ENCODE results near the gene HOXA3. TPM values are rescaled to one million over a fixed set of nuclear protein-coding genes. Genes with fewer than 3 reads are reported as not detected.

The HOXA3 gene
- total RNA-seq, 1 donor from 2014 or later = not detected

DNA sequence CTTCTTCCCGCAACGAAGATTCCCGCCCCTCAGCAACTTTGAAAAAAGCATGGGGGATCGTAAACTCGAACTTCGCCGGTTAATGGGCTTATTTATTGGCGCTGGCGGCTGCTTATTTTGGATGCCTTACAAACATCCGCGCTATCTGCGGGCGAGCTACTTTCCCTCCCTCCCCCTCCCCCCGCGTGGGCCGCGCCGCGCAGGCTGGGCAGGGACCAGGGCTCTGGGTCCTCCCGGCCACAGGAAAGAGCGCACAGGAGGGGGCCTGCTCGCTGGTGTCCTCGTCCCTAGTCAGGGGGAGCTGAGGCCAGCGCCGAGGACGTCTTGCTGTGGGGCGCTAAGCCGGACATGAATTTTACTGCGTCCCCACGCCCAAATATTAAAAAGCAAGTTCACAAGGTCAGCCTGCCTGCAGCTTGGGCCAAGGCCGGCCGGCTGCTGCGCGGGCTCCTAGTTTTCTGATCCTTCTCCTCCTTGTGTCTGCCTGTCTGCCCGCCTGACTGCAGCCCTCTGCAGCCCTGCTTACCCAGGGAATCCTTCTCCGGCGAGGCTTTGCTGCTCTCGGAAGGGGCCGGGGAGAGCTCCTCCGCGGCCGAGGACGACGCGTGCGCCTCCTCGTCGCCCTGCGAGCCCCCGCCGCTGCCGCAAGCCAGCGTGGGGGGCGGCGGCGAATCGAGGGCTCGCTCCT is 20.6 kb upstream of the HOXA3 start:
- no peak overlapping the region for H3K4me3 Mint-ChIP-seq
- peak overlapping the region; percentile 92 for H3K27ac Mint-ChIP-seq
- intact Hi-C loops (cut with micrococcal nuclease) = loop anchor here (2.0 kb wide), 2 partner anchors 16 to 68 kb away; partner anchors contain the start of gene HOXA7
- H3K4me1 Mint-ChIP-seq (ENCODE audit: low read depth) = peaks cover 8% of the 10 kb centered on the region
- no peaks in the 10 kb centered on the region for H3K9me3 Mint-ChIP-seq
- peaks cover 53% of the 10 kb centered on the region for H3K27me3 Mint-ChIP-seq (ENCODE audit: insufficient read depth)
- no peak for DNase-seq (ENCODE audit: low spot score)
- H3K36me3 Mint-ChIP-seq (ENCODE audit: low read depth) = peaks cover 4% of the 10 kb centered on the region

DNA sequence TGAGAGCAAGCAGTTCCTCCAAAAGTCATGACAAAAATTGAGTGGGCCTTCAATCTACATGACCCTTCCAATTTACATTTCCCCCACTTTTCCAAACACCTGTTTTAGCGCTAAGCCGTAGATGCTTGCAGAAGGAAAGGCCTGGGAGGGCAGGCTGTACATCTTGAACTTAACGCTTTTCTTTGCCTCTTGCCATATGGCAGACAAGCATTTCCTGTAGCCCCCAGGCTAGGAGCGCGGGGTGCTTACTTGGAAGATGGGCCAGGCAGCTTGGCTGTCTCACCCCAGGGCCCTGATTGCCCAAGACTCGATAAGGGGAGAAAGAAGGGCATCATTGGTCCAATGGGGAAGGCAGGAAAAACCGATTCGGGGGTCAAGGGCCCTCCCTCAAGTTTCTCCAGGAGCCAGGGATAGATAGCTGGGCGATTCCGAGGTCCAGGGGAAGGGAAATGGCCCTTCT is 20.0 kb upstream of the HOXA3 start:
- DNase-seq (ENCODE audit: low spot score) = no peak
- Mint-ChIP-seq H3K4me1 (ENCODE audit: low read depth) (peaks cover 8% of the 10 kb centered on the region), H3K27ac (peak overlapping the region; percentile 92), H3K27me3 (ENCODE audit: insufficient read depth) (peaks cover 53% of the 10 kb centered on the region), H3K4me3 (no peak overlapping the region), H3K36me3 (ENCODE audit: low read depth) (peaks cover 4% of the 10 kb centered on the region), H3K9me3 (no peaks in the 10 kb centered on the region)
- intact Hi-C loops (cut with micrococcal nuclease) = loop anchor here (2.0 kb wide), 2 partner anchors 16 to 68 kb away; partner anchors contain the start of gene HOXA7

DNA sequence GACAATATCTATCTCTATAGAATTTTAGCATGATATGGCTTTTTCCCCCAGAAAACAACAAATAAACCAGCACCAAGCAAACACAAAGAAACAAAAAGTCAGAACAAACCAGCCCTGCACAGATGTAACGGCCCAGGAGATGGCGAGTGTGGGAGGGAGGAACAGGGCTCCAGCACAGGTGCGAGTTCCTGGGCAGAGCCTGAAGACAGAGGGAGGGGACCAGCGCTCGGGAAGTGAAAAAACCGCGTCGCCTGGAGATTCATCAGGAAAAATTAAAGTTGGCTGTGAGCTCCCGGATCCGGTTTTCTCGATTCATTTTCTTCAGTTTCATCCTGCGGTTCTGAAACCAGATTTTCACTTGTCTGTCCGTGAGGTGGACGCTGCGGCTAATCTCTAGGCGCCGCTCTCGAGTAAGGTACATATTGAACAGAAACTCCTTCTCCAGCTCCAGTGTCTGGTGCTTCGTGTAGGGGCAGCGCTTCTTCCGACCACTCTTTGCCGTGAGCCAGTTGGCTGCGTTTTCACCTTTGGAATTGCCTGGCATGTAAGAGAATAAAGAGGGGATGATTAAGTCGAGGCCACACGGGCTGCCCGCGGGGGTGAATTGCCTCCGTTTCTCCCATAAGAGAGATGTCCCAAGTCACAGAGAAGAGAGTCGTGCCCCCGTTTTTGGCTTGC is 19.4 kb upstream of the HOXA3 start:
- Mint-ChIP-seq H3K36me3 (ENCODE audit: low read depth) (peaks cover 4% of the 10 kb centered on the region), H3K9me3 (no peaks in the 10 kb centered on the region), H3K27me3 (ENCODE audit: insufficient read depth) (peaks cover 58% of the 10 kb centered on the region), H3K4me3 (peak overlapping the region; percentile 28), H3K4me1 (ENCODE audit: low read depth) (peaks cover 8% of the 10 kb centered on the region), H3K27ac (peak overlapping the region; percentile 92)
- no peak for DNase-seq (ENCODE audit: low spot score)
- intact Hi-C loops (cut with micrococcal nuclease) = loop anchor here (2.0 kb wide), 2 partner anchors 15 to 69 kb away; partner anchors contain the start of gene HOXA7

DNA sequence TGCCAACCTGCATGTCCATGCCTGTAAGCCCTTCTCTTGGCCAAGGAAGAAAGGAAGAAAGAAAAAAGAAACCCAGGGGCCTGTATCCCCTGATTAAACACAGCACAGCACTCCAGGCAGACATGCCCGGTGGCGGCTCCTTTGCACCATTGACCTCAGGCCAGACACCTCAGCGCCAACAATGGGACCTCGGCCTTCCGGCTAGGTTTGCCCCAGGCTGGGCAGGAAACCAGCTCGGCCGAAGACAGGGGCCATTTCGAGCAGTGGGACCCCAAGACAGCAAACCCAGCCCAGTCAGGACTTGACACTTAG is 18.9 kb upstream of the HOXA3 start:
- H3K9me3 Mint-ChIP-seq = no peaks in the 10 kb centered on the region

DNA sequence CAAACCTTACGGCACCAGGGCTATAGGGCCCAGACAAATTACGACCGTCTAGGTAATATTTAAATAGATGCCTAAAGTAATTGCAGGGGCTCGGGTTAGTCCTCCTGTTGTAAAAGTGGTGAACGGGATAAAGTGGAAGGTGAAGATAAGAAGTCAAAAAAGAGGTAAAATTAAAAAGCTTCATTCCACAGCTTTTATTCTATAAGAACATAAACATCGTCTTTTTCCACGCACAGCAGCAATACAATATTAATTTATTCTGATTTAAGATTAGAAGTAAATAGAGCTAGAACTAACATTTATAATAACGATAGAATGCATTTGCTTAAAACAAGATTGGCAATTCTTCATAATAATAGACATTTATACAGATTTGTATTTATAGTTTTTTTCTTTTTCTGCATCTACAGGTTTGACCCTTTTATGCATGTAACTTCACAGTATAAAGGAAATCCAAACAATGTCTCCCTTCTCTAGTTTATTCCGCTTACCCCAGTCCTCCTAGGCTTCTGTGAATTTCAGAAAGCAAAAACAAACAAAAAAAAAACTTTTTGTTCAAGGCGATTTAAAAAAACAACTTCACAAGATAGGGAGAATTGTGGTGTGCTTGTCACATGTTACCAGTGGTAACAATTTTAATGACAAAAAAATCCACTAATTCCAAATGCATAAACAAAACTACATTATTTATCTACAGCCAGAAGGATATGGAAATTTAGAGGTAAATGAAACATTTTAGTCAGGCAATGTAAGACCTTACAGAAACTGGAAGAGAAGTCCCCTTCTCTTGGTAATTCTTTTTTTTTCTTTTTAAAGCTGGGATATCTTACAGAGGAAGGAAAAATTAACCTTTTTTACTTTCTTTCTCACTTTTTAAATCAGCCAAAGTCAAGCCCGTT is 18.3 kb upstream of the HOXA3 start:
- Mint-ChIP-seq H3K4me1 (ENCODE audit: low read depth) (peaks cover 10% of the 10 kb centered on the region), H3K36me3 (ENCODE audit: low read depth) (peaks cover 4% of the 10 kb centered on the region), H3K27me3 (ENCODE audit: insufficient read depth) (peaks cover 63% of the 10 kb centered on the region), H3K27ac (no peak overlapping the region), H3K4me3 (no peak overlapping the region), H3K9me3 (no peaks in the 10 kb centered on the region)
- intact Hi-C loops (cut with micrococcal nuclease) = no loop called here
- DNase-seq (ENCODE audit: low spot score) = no peak

More for the DNA sequence above, 18.9 kb upstream of the HOXA3 start:
- intact Hi-C loops (cut with micrococcal nuclease) = no loop called here
- Mint-ChIP-seq H3K4me1 (ENCODE audit: low read depth) (peaks cover 8% of the 10 kb centered on the region), H3K27ac (no peak overlapping the region), H3K36me3 (ENCODE audit: low read depth) (peaks cover 4% of the 10 kb centered on the region), H3K4me3 (no peak overlapping the region), H3K27me3 (ENCODE audit: insufficient read depth) (peaks cover 60% of the 10 kb centered on the region)
- no peak for DNase-seq (ENCODE audit: low spot score)

DNA sequence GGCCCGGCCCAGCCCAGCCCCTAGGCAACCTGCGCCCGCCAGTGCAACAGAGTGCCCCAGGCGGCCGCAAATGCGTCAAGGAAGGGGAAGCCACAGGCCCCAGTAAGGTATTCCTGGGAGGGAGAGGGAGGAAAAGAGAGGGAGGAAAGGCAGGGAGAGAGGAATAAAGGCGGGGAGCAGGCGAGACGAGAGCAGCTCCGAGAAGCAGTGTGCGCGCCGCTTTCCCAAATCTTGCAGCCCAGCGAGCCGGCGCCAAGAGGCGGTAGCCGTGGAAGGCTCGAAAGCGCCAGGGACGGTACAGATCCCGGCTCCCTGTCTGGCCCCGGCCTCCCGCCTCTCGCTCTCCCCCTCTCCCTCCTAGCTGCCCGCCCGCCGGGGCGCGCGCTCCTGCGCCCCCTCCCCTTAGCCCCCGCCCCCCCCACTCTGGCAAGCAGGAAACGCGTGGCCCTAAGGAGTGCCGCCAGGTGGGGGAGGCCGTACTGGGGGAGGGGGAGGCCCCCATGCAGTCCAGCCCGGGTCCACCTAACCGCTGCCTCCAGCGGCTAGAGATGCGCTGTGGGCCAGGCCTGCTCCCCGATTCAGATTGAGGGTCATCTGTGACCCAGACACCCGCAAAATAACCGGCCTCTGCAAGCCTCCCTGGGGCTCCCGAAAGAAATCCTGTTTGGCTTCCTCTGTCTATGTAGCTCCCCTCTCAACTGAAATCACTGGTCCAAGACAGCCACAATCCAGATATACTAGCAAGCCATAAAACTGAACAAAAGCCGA is 17.5 kb upstream of the HOXA3 start:
- peaks cover 12% of the 10 kb centered on the region for H3K4me1 Mint-ChIP-seq (ENCODE audit: low read depth)
- H3K27me3 Mint-ChIP-seq (ENCODE audit: insufficient read depth) = peaks cover 61% of the 10 kb centered on the region
- DNase-seq (ENCODE audit: low spot score) = no peak

DNA sequence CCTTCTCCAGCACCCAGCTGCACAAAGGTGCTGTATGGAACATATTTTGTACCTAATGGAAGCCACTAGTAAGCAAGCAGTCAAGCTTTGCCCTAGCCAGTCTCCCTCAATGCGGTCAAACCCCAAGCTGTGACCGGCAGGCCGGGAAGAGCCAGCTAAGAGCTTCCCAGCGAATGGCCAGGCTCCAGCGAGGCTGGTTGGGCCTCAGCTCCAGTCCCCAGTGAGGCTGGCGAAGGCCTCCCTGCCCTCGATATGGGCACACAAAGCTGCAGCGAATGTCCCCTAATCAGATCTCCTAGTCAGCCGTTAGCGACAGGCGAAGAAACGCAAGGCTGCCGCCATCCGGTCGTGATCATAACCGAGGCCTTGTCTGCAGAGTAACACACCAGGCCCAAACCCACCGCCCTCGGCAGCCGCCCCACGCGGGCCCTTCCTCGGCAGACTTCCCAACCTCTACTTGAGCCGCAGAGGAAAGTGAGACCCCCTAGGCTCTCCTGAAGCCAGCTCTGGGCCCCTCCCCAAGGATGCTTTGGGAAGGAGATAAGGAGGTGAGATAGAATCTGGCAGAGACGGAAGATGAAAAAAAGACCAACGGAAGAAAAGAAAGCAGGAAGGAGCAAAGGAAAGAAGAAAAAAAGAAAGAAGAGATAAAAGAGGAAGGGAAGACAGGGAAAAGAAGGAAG is 16.0 kb upstream of the HOXA3 start:
- H3K36me3 Mint-ChIP-seq (ENCODE audit: low read depth) = peaks cover 4% of the 10 kb centered on the region
- H3K4me3 Mint-ChIP-seq = peak overlapping the region; percentile 22
- H3K27me3 Mint-ChIP-seq (ENCODE audit: insufficient read depth) = peaks cover 68% of the 10 kb centered on the region
- peak overlapping the region; percentile 14 for H3K27ac Mint-ChIP-seq
- intact Hi-C loops (cut with micrococcal nuclease) = no loop called here
- peaks cover 12% of the 10 kb centered on the region for H3K4me1 Mint-ChIP-seq (ENCODE audit: low read depth)
- no peaks in the 10 kb centered on the region for H3K9me3 Mint-ChIP-seq
- no peak for DNase-seq (ENCODE audit: low spot score)

More for the DNA sequence above, 17.5 kb upstream of the HOXA3 start:
- H3K27ac Mint-ChIP-seq = peak overlapping the region; percentile 63
- H3K9me3 Mint-ChIP-seq = no peaks in the 10 kb centered on the region
- peaks cover 4% of the 10 kb centered on the region for H3K36me3 Mint-ChIP-seq (ENCODE audit: low read depth)
- H3K4me3 Mint-ChIP-seq = no peak overlapping the region
- intact Hi-C loops (cut with micrococcal nuclease) = no loop called here

DNA sequence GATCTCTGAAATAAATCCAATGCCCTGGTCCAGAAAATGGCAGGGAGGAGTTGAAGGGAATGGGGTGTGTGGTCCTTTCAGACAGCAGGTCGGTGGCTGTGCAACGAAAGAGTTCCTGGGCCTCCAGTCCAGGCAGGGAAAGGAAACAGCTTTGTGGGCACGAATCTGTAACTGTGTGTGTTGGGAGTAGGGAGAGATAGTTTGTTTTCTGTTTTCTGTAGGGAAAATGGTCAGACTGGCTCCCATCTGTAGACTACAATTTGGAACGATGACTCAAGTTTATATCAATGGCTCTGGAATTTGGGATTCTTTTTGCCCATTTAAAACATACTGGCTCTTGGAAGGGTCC is 15.5 kb upstream of the HOXA3 start:
- no peak for DNase-seq (ENCODE audit: low spot score)
- Mint-ChIP-seq H3K4me1 (ENCODE audit: low read depth) (peaks cover 12% of the 10 kb centered on the region), H3K27me3 (ENCODE audit: insufficient read depth) (peaks cover 74% of the 10 kb centered on the region), H3K9me3 (no peaks in the 10 kb centered on the region), H3K36me3 (ENCODE audit: low read depth) (peaks cover 4% of the 10 kb centered on the region), H3K4me3 (no peak overlapping the region), H3K27ac (no peak overlapping the region)
- intact Hi-C loops (cut with micrococcal nuclease) = loop anchor here (1.0 kb wide), 1 partner anchor 16 kb away; no protein-coding TSS in a partner anchor

DNA sequence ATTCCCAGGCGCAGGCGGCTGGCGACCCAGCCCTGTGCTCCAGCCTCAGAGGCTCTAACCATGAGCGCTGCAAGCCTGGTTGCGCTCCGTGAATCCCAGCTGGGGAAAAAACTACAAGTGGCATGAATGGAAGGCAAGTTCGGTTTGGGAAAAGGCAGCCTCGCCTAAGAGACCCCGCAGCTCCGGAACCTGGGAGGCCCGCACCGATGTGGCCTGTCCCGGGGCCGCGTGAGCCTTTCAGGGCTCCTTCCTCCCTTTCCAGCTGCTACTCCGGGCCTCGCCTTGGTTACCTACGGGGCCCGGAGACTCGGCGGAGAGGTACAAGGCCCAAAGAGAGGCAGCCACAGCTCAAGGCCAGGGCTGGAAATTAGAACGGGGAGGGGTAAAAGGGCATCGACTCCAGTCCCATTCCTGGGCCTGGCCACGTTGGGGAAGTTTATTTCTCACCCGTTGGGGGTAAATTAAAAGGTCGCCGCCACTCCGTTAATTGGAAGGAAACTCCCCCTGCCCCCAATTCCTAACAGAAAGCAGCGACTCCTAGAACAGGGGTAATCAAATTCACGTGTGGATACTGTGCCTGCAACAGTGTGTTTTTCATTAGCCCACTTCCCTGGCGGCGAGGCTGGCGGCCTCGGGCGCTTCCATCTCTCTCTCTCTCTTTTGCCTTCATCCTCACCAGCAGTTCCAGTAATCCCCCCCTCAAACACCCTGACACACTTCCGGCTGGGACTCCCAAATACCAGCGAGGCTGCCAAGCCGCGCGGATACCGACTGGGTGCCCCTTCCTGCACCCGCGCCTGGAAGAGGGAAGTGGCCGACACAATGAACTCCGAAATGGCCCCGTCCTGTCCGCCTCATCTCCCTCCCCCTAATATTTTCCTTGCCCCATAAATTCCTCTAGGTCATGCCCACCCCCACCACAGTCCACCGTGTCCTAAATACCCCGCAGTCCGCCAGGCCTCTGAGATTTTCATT is 14.4 kb upstream of the HOXA3 start:
- no peak for DNase-seq (ENCODE audit: low spot score)
- Mint-ChIP-seq H3K27me3 (ENCODE audit: insufficient read depth) (peaks cover 75% of the 10 kb centered on the region), H3K4me1 (ENCODE audit: low read depth) (peaks cover 6% of the 10 kb centered on the region), H3K36me3 (ENCODE audit: low read depth) (peaks cover 2% of the 10 kb centered on the region), H3K27ac (peak overlapping the region; percentile 58), H3K9me3 (no peaks in the 10 kb centered on the region), H3K4me3 (no peak overlapping the region)
- intact Hi-C loops (cut with micrococcal nuclease) = loop anchor here (1.0 kb wide), 1 partner anchor 17 kb away; no protein-coding TSS in a partner anchor

DNA sequence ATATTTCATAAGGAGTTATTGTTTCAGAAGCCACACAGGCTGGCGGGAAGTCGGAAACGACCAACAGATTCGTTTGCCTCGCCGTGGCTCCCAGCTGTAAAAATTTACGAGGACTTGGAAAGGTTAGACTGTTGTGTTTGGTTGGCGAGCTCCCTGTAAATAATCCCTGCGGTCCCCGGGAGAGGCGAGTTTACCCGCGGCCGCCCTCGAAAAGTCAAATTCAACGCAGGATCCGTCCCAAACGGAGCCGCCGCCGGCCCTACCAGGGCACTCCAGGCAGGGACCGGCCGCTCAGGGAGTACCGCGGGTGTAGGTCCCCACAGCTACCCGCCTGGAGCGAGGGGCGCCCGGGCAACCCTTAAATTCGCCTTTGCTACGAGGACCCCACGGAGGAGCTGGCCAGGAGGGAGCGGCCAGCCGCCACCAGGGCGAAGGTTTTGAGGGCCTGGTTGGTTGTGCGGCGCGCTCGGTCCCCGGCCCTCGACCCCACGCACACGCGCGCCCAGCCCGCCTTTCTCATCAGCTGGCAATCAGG is 13.7 kb upstream of the HOXA3 start:
- H3K27ac Mint-ChIP-seq = peak overlapping the region; percentile 83
- H3K9me3 Mint-ChIP-seq = no peaks in the 10 kb centered on the region
- DNase-seq (ENCODE audit: low spot score) = no peak
- H3K27me3 Mint-ChIP-seq (ENCODE audit: insufficient read depth) = peaks cover 74% of the 10 kb centered on the region
- intact Hi-C loops (cut with micrococcal nuclease) = no loop called here
- H3K4me1 Mint-ChIP-seq (ENCODE audit: low read depth) = peaks cover 4% of the 10 kb centered on the region
- H3K36me3 Mint-ChIP-seq (ENCODE audit: low read depth) = peaks cover 2% of the 10 kb centered on the region
- no peak overlapping the region for H3K4me3 Mint-ChIP-seq

All from activated T-helper 1 cell treated with anti-CD3 and anti-CD28 coated beads, Interleukin-12 subunit alpha, Interleukin-12 subunit beta, Interleukin-2, Interleukin-4 antibody, amounts not matched to agents 30 ng/mL and 10 ng/mL and 1 ng/mL, durations not matched to agents 14 hours and 24 hours and 36 hours (primary cell).